Uterus (tissue), 2 donors: ENCODE results near the gene BLOC1S3.

ENCODE experiments used
- CTCF ChIP-seq, 4 experiments: fragments of 200-600 bp in 2 of 4; fragments of 450-650 bp in 2 of 4; sonication (generic) in 2 of 4; IDR thresholded peaks; one replicate each; pipeline ENCODE4 v1.5.1; 2016 to 2019; ENCODE audit warnings: antibody characterized with exemption in 4 of 4, mild to moderate bottlenecking in 2 of 4, moderate library complexity in 1 of 4
- POLR2A ChIP-seq, 2 donors: fragments of 450-650 bp; IDR thresholded peaks; one replicate each; pipeline ENCODE4 v1.6.1; 2016; ENCODE audit warnings: antibody characterized with exemption in 2 of 2, mild to moderate bottlenecking in 1 of 2, moderate library complexity in 1 of 2

- no peak for TF ChIP-seq CTCF (IDR thresholded peaks at IDR 0.05)
- TF ChIP-seq POLR2A (IDR thresholded peaks at IDR 0.05), result no peak
Observed at GRCh38 chr19:45191375-45191774, 12.8 kb downstream of the BLOC1S3 start.
